Measurements from ENCODE around the gene DIP2B. TPM values are rescaled to one million over a fixed set of nuclear protein-coding genes. Genes with fewer than 3 reads are reported as not detected.

Gene DIP2B
- polyA plus RNA-seq, 1 of the 3 experiments (the other 2 are of a cell fraction) = 6.6 TPM

DNA sequence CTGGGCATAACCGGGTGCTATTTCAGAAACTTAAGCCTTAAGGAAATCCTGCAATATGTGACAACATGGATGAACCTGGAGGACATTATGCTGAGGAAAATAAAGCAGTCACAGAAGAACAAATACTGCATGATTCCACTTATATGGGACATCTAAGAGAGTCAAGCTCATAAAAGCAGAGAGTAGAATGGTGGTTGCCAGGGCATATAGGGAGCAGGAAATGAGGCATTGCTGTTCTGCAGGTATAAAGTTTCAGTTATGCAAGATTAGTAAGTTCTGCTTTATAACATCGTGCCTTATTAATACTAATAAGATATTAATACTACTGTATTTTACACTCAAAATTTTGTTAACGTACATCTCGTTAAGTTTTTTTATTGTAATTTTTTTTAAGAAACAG is 134.9 kb downstream of the DIP2B start:
- Histone ChIP-seq H3K4me1 (ENCODE audit: control insufficient read depth in 1 of 2, insufficient read depth in 2 of 2, low read depth in 1 of 2, low read length in 1 of 2) (peaks cover 3 to 25% of the 10 kb centered on the region in 2 experiments; a peak in 3 of 4 replicates), H2AFZ (ENCODE audit: low read depth) (no peak overlapping the region), H3K27me3 (ENCODE audit: insufficient read depth) (no peaks in the 10 kb centered on the region), H3K9me2 (no peaks in the 10 kb centered on the region), H3F3A (replicated peaks; ENCODE audit: insufficient read depth) (peaks cover 9% of the 10 kb centered on the region), H3K9me3 (no peaks in the 10 kb centered on the region), H3K79me2 (ENCODE audit: insufficient read depth) (peaks cover 9% of the 10 kb centered on the region; the same call in 1 of the 2 replicates), H3K4me3 (ENCODE audit: low read depth in 2 of 2, low read length in 1 of 2) (no peak overlapping the region), H4K20me1 (ENCODE audit: insufficient read depth) (no peaks in the 10 kb centered on the region), H3K9ac (no peak overlapping the region), H3K36me3 (replicated peaks in 1 of 2; ENCODE audit: control insufficient read depth in 1 of 2, insufficient read depth in 2 of 2, low read length in 1 of 2) (peaks cover 0 to 4% of the 10 kb centered on the region in 2 experiments), H3K27ac (ENCODE audit: low read depth in 2 of 2, low read length in 1 of 2) (no peak overlapping the region), H3K4me2 (no peak overlapping the region)
- TF ChIP-seq, protein P1, sequence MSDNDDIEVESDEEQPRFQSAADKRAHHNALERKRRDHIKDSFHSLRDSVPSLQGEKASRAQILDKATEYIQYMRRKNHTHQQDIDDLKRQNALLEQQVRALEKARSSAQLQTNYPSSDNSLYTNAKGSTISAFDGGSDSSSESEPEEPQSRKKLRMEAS (IDR thresholded peaks at IDR 0.05; ENCODE audit: low read depth) = no peak
- no peak for TF ChIP-seq FOSL2 (IDR thresholded peaks at IDR 0.05; ENCODE audit: borderline replicate concordance, low read depth)
- TF ChIP-seq RCOR1 (IDR thresholded peaks at IDR 0.05; ENCODE audit: low read length) = no peak
- TF ChIP-seq TCF12 (IDR thresholded peaks at IDR 0.05) = no peak
- no peak for TF ChIP-seq RXRA (IDR thresholded peaks at IDR 0.05; ENCODE audit: borderline replicate concordance, low read depth)
- no peak for TF ChIP-seq TEAD4 (IDR thresholded peaks at IDR 0.05; ENCODE audit: borderline replicate concordance, insufficient read depth)
- no peak for TF ChIP-seq GABPA (IDR thresholded peaks at IDR 0.05; ENCODE audit: low read depth)
- TF ChIP-seq, protein P2, sequence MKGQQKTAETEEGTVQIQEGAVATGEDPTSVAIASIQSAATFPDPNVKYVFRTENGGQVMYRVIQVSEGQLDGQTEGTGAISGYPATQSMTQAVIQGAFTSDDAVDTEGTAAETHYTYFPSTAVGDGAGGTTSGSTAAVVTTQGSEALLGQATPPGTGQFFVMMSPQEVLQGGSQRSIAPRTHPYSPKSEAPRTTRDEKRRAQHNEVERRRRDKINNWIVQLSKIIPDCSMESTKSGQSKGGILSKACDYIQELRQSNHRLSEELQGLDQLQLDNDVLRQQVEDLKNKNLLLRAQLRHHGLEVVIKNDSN (IDR thresholded peaks at IDR 0.05; ENCODE audit: borderline replicate concordance, low read depth) = no peak
- TF ChIP-seq NRF1 (IDR thresholded peaks at IDR 0.05; ENCODE audit: low read depth, low read length) = no peak
- TF ChIP-seq ELF1 (IDR thresholded peaks at IDR 0.05) = no peak
- no peak for TF ChIP-seq TAF1 (IDR thresholded peaks at IDR 0.05; ENCODE audit: borderline replicate concordance, low read depth, low read length)
- no peak for DNase-seq
- ChIA-PET POLR2A (no interaction called here), CTCF (interaction anchor here (2.1 to 9.7 kb wide), 2 partner anchors 95 to 133 kb away, joined by 7 to 165 read pairs; partner anchors contain the start of gene DIP2B)
- 86% methylated on average over 4 of the region's 4 CpGs for WGBS (ENCODE audit: low lambda C conversion rate)

DNA sequence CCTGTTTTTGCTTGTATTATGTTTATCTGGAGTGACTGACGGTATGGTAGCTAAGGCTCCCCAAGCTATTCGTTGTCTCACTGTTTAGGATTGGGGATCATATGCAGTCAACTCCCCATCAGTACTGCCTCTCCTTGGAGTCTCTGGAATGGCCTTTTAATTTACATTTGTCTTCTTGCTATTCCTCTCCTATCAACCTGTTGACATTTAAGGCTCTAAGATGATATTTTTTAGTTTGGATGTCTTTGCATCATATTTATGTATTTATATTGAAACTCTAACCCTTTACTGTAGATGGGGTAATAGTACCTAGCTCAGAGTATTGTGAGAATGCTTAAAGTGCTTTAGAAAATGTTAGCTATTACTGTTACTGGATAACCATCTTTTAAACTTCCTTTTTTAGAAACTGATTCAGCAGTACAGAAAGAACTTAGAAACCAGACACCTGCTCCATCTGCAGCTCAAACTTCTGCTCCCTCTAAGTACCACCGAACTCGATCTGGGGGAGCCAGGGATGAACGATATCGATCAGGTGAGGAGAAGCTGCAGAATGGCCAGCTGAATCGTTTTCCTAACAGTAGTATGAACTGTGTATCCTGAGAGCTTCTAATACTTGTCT is 135.6 kb downstream of the DIP2B start:
- peaks cover 9% of the 10 kb centered on the region for H3F3A ChIP-seq (replicated peaks; ENCODE audit: insufficient read depth)
- no peak overlapping the region for H3K4me3 ChIP-seq (ENCODE audit: low read depth in 2 of 2, low read length in 1 of 2)
- H3K27ac ChIP-seq (ENCODE audit: low read depth in 2 of 2, low read length in 1 of 2) = no peak overlapping the region
- no peak overlapping the region for H2AFZ ChIP-seq (ENCODE audit: low read depth)
- POLR2A ChIA-PET = no interaction called here
- CTCF ChIA-PET = interaction anchor here (2.1 to 9.7 kb wide), 2 partner anchors 95 to 134 kb away, joined by 7 to 165 read pairs; partner anchors contain the start of gene DIP2B
- no peak overlapping the region for H3K9ac ChIP-seq
- WGBS (ENCODE audit: low lambda C conversion rate) = 80% methylated on average over 6 of the region's 7 CpGs
- no peak for TF ChIP-seq EP300 (IDR thresholded peaks at IDR 0.05; ENCODE audit: borderline replicate concordance in 1 of 2, low read depth in 1 of 2, low read length in 1 of 2)
- no peak for TF ChIP-seq GATA2 (CRISPR knock-in tag; IDR thresholded peaks at IDR 0.05)
- TF ChIP-seq, protein P3, sequence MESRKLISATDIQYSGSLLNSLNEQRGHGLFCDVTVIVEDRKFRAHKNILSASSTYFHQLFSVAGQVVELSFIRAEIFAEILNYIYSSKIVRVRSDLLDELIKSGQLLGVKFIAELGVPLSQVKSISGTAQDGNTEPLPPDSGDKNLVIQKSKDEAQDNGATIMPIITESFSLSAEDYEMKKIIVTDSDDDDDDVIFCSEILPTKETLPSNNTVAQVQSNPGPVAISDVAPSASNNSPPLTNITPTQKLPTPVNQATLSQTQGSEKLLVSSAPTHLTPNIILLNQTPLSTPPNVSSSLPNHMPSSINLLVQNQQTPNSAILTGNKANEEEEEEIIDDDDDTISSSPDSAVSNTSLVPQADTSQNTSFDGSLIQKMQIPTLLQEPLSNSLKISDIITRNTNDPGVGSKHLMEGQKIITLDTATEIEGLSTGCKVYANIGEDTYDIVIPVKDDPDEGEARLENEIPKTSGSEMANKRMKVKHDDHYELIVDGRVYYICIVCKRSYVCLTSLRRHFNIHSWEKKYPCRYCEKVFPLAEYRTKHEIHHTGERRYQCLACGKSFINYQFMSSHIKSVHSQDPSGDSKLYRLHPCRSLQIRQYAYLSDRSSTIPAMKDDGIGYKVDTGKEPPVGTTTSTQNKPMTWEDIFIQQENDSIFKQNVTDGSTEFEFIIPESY (IDR thresholded peaks at IDR 0.05; ENCODE audit: borderline replicate concordance, low read depth) = no peak
- TF ChIP-seq SIN3A (IDR thresholded peaks at IDR 0.05; ENCODE audit: borderline replicate concordance, low read depth, low read length) = no peak
- TF ChIP-seq, protein P1 (IDR thresholded peaks at IDR 0.05; ENCODE audit: low read depth) = no peak
- no peak for TF ChIP-seq RCOR1 (IDR thresholded peaks at IDR 0.05; ENCODE audit: low read length)
- no peak for TF ChIP-seq FOXM1 (IDR thresholded peaks at IDR 0.05; ENCODE audit: low read depth)
- TF ChIP-seq, protein P4, sequence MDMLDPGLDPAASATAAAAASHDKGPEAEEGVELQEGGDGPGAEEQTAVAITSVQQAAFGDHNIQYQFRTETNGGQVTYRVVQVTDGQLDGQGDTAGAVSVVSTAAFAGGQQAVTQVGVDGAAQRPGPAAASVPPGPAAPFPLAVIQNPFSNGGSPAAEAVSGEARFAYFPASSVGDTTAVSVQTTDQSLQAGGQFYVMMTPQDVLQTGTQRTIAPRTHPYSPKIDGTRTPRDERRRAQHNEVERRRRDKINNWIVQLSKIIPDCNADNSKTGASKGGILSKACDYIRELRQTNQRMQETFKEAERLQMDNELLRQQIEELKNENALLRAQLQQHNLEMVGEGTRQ (IDR thresholded peaks at IDR 0.05; ENCODE audit: borderline replicate concordance, low read depth, low read length) = no peak
- TF ChIP-seq, protein P5, sequence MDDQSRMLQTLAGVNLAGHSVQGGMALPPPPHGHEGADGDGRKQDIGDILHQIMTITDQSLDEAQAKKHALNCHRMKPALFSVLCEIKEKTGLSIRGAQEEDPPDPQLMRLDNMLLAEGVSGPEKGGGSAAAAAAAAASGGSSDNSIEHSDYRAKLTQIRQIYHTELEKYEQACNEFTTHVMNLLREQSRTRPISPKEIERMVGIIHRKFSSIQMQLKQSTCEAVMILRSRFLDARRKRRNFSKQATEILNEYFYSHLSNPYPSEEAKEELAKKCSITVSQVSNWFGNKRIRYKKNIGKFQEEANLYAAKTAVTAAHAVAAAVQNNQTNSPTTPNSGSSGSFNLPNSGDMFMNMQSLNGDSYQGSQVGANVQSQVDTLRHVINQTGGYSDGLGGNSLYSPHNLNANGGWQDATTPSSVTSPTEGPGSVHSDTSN (IDR thresholded peaks at IDR 0.05) = no peak
- TF ChIP-seq, protein P6, sequence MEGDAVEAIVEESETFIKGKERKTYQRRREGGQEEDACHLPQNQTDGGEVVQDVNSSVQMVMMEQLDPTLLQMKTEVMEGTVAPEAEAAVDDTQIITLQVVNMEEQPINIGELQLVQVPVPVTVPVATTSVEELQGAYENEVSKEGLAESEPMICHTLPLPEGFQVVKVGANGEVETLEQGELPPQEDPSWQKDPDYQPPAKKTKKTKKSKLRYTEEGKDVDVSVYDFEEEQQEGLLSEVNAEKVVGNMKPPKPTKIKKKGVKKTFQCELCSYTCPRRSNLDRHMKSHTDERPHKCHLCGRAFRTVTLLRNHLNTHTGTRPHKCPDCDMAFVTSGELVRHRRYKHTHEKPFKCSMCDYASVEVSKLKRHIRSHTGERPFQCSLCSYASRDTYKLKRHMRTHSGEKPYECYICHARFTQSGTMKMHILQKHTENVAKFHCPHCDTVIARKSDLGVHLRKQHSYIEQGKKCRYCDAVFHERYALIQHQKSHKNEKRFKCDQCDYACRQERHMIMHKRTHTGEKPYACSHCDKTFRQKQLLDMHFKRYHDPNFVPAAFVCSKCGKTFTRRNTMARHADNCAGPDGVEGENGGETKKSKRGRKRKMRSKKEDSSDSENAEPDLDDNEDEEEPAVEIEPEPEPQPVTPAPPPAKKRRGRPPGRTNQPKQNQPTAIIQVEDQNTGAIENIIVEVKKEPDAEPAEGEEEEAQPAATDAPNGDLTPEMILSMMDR (IDR thresholded peaks at IDR 0.05) = no peak
- TF ChIP-seq FOXJ3 (CRISPR knock-in tag; IDR thresholded peaks at IDR 0.05) = no peak
- H3K27me3 ChIP-seq (ENCODE audit: insufficient read depth) = no peaks in the 10 kb centered on the region
- peaks cover 0 to 4% of the 10 kb centered on the region in 2 experiments for H3K36me3 ChIP-seq (replicated peaks in 1 of 2; ENCODE audit: control insufficient read depth in 1 of 2, insufficient read depth in 2 of 2, low read length in 1 of 2)
- H3K9me3 ChIP-seq = no peaks in the 10 kb centered on the region
- no peak for DNase-seq
- H4K20me1 ChIP-seq (ENCODE audit: insufficient read depth) = no peaks in the 10 kb centered on the region
- peaks cover 9% of the 10 kb centered on the region; the same call in 1 of the 2 replicates for H3K79me2 ChIP-seq (ENCODE audit: insufficient read depth)
- no peak overlapping the region for H3K4me2 ChIP-seq
- H3K9me2 ChIP-seq = no peaks in the 10 kb centered on the region
- H3K4me1 ChIP-seq (ENCODE audit: control insufficient read depth in 1 of 2, insufficient read depth in 2 of 2, low read depth in 1 of 2, low read length in 1 of 2) = peaks cover 3 to 25% of the 10 kb centered on the region in 2 experiments; a peak in 3 of 4 replicates
